Esophagus mucosa (tissue), 1 donor: ENCODE measurements around the gene WFDC2. TPM values are rescaled to one million over a fixed set of nuclear protein-coding genes. Genes with fewer than 3 reads are reported as not detected.
"Not testable (repeated sequence)": the region's sequence is repeated elsewhere in the genome, so short reads cannot be mapped to it uniquely, and the experiment has no call there.

Experiments used
- ATAC-seq: fragments of 200-7000 bp; cut with Tn5 transposase; one replicate; pipeline ENCODE4 v1.9.1; 2020
- total RNA-seq: library from RNA; stranded (reverse); gene quantifications from one replicate; pipeline ENCODE4 v1.2.4, GENCODE V29; 2023
- donor health status: DM: yes; HTN: yes; CAD: no.

The WFDC2 gene
- total RNA-seq, 1 donor from 2014 or later: 37.9 TPM

GRCh38 chr20:45452238-45452637, 17.3 kb upstream of the WFDC2 start:
- ATAC-seq: peak; percentile 39

DNA sequence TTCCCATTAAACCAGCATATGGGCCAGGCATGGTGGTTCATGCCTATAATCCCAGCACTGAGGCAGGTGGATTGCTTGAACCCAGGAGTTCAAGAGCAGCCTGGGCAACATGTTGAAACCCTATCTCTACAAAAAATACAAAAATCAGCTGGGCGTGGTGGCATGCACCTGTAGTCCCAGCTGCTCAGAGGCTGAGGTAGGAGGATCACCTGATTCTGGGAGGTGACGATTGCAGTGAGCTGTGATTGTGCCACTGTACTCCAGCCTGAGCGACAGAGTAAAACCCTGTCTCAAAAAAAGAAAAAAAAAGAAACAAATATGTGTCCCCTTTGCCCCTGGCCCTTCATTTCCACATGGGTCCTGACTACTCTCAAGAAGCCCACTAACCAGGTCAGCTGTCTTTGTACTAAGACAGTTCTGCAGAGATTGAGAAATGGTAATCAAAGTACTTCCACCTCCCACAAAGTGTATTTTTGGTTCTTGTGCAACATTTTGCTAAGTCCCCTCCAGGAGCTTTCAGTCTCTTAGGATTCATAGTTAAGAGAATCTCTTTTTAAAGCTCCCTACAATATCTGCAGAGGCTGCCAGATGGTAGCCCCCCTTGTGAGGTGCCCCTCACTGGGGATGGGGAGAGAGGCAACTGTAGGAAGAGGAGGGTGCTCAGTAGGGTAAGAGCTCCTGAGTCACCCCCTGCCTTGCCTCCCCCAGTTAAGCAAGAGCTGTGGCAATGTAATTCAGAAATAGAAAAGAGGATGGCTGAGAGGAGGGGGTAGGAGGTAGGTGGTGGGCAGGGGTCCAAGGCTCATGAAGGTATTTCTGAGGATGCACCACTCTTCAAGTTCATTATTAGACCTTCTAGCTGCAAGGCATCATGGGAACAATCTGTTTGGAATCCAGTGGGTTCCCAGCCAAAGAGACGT, 16.5 kb upstream of the WFDC2 start:
- ATAC-seq: no peak

DNA sequence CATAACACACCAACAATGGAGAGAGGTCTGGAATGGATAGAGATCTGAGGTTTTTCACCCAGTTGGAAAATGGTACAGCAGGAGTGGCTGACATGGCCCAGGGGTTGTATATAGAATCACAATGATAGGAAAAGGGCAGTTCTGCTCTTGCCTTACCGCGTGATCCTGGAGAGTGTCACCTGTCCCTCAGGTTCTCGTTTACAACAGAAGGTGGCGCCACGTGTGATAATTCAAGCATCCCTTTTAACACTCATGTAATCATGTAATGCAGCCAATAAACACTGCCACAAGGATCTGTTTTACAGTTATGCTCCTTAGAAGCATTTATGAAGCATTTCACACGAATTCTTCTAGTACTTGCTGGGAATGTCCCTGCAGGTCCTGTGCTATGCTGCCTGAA, 12.9 kb upstream of the WFDC2 start:
- ATAC-seq: peak; percentile 57

DNA sequence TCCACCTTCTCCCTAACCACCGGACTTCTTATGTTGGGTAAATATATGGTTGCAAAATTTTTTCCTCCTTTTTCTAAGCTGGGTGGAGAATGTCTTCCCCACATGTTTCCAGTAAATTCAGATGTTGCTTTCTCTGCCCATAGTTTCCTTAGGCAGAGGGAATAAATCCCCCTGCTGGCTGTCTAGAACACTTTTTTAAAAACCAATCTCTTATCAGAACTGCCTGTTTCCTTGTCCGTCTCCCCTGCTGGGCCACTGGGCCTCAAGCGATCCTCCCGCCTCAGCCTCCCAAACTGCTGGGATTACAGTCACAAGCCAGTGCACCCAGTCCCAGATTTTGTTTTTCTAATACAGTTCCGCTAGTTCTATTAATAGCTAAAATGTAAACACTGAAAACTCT, 9.9 kb upstream of the WFDC2 start:
- ATAC-seq: no peak

DNA sequence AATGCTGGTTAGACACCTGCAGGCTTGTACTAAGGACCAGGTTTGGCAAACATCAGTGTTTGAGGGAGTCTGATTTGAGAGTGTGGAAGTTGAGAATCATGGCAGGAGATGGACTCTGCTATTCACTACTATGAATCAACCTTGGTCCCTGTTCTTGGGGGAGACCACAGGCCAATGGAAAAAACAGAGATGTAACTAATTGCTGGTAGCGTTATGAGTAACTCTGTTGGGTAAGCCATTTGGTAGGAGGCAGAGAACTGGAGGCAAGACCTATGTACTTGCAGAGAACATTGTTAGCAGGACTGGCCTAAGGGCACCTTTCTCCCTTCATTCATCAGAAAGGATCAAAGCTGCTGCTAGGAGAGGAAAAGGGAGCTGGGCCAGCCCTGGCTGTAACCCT, 8.3 kb upstream of the WFDC2 start:
- no peak for ATAC-seq

GRCh38 chr20:45462711-45463509, 6.6 kb upstream of the WFDC2 start:
- no peak for ATAC-seq

DNA sequence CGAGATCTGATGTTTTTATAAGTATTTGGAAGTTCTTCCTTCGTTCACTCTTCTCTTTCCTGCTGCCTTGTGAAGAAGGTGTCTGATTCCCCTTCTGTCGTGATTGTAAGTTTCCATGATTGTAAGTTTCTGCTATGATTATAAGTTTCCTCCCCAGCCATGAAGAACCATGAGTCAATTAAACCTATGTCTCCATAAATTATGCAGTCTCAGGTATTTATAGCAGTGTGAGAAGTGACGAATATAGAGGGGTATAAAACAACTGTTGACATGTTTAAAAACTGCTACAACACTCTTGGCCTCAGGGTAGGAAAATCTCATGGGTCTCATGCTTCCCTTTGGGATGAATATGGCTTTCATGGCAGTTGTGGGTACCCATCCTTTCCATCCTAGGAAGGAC, 5.8 kb upstream of the WFDC2 start:
- ATAC-seq: no peak

GRCh38 chr20:45465491-45466266, 3.9 kb upstream of the WFDC2 start:
- no peak for ATAC-seq

DNA sequence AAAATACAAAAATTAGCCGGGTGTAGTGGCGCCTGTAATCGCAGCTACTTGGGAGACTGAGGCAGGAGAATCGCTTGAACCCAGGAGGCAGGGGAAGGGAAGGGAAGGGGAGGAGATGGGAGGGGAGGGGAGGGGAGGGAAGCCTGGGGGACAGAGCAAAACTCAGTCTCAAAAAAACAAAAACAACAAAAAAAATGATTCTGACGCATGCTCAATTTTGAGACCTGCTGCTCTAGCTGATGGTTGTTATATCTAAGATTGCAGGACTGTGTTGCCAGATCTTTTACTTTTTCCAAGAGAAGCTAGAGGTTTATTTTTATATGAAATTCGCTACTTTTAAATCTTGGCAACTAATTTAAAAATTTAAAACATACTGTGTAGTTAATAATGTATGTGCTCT, 2.4 kb upstream of the WFDC2 start:
- no peak for ATAC-seq

GRCh38 chr20:45467861-45468260, 1.7 kb upstream of the WFDC2 start:
- no peak for ATAC-seq

DNA sequence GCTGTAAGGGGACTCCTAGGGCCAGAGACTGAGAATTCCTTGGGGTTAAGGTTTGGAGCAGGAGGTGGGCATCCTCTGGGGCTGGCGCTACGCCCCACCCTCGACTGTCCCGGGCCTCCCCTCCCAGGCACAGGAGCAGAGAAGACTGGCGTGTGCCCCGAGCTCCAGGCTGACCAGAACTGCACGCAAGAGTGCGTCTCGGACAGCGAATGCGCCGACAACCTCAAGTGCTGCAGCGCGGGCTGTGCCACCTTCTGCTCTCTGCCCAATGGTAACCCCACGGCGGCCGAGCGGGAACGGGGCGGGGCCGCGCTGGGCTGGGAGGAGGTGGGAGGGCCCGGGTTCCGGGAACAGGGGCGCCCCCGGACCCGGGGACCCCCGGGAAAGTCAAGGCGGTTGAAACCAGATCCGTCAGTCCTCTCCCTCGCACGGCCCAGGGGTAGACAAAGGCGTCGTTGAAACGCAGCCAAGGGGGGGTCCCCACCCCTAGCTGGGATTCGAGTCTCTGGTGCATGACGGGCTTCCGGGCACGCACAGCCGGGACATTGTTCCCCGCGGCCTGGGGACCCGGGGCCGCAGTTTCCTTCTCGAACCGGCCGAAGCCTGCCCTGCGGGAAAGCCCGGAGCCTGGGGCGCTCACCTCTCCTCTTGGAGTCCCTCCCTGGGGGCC, 844 bp downstream of the WFDC2 start:
- ATAC-seq: peak; percentile 64

- ATAC-seq: peak; percentile 7
These were observed 1.4 kb downstream of the WFDC2 start for GRCh38 chr20:45470937-45471336.

DNA sequence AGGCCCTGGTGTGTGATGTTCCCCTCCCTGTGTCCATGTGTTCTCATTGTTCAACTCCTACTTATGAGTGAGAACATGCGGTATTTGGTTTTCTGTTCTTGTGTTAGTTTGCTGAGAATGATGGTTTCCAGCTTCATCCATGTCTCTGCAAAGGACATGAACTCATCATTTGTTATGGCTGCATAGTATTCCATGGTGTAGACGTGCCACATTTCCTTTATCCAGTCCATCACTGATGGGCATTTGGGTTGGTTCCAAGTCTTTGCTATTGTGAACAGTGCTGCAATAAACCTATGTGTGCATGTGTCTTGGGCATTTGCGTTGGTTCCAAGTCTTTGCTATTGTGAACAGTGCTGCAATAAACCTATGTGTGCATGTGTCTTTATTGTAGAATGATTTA, 2.7 kb downstream of the WFDC2 start:
- not testable (repeated sequence) for ATAC-seq

GRCh38 chr20:45477530-45478148, 8.1 kb downstream of the WFDC2 start:
- ATAC-seq: not testable (repeated sequence)

- no peak for ATAC-seq
These were observed 10.3 kb downstream of the WFDC2 start for GRCh38 chr20:45479822-45480221.

DNA sequence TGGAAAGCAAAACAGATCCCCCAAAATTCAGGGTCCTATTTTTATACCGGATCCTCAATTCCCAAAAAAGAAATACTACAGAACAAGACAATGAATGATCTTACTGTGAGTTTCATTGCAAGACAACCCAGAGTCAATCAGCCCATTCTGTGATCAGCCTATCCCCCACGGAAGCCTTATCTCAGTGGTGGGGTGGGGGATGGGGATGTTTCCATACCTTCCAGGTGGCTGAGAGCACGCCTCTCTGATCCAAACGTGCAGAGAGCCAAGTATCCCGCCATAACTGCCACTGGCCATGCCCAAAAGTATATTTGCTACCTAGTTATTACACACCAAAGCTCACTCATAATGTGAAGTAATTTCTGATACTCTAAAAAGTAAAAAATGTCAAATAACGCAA, 15.1 kb downstream of the WFDC2 start:
- no peak for ATAC-seq

GRCh38 chr20:45485388-45485787, 15.8 kb downstream of the WFDC2 start:
- no peak for ATAC-seq

DNA sequence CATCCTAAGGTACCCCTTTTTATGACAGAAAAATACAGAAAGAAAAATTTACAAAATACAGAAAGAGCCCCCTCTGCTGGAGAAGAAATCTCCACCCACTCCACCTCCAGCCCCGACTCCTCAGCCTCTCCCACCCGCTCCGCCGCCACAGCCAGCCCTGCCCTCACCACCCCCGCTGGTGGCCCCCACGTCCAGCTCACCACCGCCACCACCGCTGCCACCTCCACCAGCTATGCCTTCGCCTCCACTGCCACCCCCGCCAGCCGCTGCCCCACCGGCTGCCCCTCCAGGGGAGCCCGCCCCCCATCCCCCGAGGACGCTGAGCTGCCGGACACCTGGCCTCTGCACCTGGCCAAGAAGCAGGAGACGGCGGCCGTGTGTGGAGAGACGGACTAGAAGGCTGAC, 17.7 kb downstream of the WFDC2 start:
- no peak for ATAC-seq

GRCh38 chr20:45489083-45489531, 19.6 kb downstream of the WFDC2 start:
- ATAC-seq: no peak

GRCh38 chr20:45495501-45495941, 26.0 kb downstream of the WFDC2 start:
- no peak for ATAC-seq

GRCh38 chr20:45496166-45496565, 26.6 kb downstream of the WFDC2 start:
- ATAC-seq: no peak
